Ishikawa (cell line): ENCODE measurements around the gene VPS4B.

ENCODE experiments used
- CEBPB ChIP-seq: IDR thresholded peaks from 2 replicates; pipeline ENCODE4 v1.6.1; 2012
- CREB1 ChIP-seq: IDR thresholded peaks from 2 replicates; pipeline ENCODE4 v1.6.1; 2012; ENCODE audit warnings: low read depth
- EGR1 ChIP-seq: IDR thresholded peaks from 2 replicates; pipeline ENCODE4 v1.6.1; 2012
- EP300 ChIP-seq: IDR thresholded peaks from 2 replicates; pipeline ENCODE4 v1.6.1; 2012; ENCODE audit warnings: borderline replicate concordance
- FOXM1 ChIP-seq: IDR thresholded peaks from 2 replicates; pipeline ENCODE4 v1.6.1; 2012; ENCODE audit warnings: low read depth, borderline replicate concordance
- NFIC ChIP-seq: IDR thresholded peaks from 2 replicates; pipeline ENCODE4 v1.6.1; 2012
- RAD21 ChIP-seq: IDR thresholded peaks from 2 replicates; pipeline ENCODE4 v1.6.1; 2012; ENCODE audit warnings: low read depth
- TAF1 ChIP-seq: IDR thresholded peaks from 2 replicates; pipeline ENCODE4 v1.6.1; 2012; ENCODE audit warnings: low read depth, mild to moderate bottlenecking
- TCF12 ChIP-seq: IDR thresholded peaks from 2 replicates; pipeline ENCODE4 v1.6.1; 2012; ENCODE audit warnings: low read depth
- TEAD4 ChIP-seq: IDR thresholded peaks from 2 replicates; pipeline ENCODE4 v1.6.1; 2012
- YY1 ChIP-seq: IDR thresholded peaks from 2 replicates; pipeline ENCODE4 v1.6.1; 2012; ENCODE audit warnings: low read depth
- ZBTB7A ChIP-seq: IDR thresholded peaks from 2 replicates; pipeline ENCODE4 v1.6.1; 2012; ENCODE audit warnings: low read depth
- TF ChIP-seq, protein P1 (sequence below): IDR thresholded peaks from 2 replicates; pipeline ENCODE4 v1.6.1; 2012
- TF ChIP-seq, protein P2 (sequence below): IDR thresholded peaks from 2 replicates; pipeline ENCODE4 v1.6.1; 2012; ENCODE audit warnings: low read depth, mild to moderate bottlenecking
- TF ChIP-seq, protein P3 (sequence below): IDR thresholded peaks from 2 replicates; pipeline ENCODE4 v1.6.1; 2012

VPS4B gene

DNA sequence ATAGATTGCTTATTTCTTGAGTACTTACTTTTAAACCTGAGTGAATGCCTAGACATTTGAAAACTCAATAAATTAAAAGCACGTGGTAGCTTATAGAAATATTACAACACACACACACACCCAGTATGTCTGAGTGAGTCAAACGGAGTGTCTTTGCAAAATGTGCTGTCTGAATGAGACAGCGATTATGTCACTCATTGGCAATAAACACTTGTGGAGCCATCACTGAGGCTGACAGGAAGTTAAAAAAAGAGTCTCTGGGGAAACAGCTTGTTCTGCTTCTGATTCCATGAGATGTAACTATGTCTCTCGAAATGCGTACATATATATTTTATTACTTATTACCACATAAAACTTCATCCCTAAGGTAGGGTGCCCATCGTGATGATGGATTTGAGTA, 22.3 kb upstream of the VPS4B start:
- no peak for TF ChIP-seq CREB1

DNA sequence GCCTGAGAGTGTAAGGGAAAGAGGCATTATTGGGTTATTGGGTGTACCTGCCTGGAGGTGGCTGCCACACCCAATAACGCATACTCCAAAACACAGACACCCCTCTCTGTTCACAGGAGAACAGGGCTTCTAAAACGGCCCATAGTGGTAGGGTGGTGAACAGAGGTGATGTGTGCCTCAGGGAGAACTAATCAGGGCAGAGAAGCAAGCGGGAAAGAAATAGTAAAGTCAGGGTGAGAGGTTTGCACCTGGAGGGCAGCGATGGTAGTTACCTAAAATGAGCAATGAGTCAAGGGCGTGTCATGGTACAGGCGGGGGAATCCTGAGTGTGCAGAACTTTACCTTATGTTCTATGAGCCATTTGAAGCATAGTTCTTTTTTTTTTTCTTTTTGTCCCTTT, 21.6 kb upstream of the VPS4B start:
- no peak for TF ChIP-seq RAD21
- TF ChIP-seq FOXM1, result no peak
- TF ChIP-seq, protein P1, sequence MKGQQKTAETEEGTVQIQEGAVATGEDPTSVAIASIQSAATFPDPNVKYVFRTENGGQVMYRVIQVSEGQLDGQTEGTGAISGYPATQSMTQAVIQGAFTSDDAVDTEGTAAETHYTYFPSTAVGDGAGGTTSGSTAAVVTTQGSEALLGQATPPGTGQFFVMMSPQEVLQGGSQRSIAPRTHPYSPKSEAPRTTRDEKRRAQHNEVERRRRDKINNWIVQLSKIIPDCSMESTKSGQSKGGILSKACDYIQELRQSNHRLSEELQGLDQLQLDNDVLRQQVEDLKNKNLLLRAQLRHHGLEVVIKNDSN, result no peak
- TF ChIP-seq, protein P2, sequence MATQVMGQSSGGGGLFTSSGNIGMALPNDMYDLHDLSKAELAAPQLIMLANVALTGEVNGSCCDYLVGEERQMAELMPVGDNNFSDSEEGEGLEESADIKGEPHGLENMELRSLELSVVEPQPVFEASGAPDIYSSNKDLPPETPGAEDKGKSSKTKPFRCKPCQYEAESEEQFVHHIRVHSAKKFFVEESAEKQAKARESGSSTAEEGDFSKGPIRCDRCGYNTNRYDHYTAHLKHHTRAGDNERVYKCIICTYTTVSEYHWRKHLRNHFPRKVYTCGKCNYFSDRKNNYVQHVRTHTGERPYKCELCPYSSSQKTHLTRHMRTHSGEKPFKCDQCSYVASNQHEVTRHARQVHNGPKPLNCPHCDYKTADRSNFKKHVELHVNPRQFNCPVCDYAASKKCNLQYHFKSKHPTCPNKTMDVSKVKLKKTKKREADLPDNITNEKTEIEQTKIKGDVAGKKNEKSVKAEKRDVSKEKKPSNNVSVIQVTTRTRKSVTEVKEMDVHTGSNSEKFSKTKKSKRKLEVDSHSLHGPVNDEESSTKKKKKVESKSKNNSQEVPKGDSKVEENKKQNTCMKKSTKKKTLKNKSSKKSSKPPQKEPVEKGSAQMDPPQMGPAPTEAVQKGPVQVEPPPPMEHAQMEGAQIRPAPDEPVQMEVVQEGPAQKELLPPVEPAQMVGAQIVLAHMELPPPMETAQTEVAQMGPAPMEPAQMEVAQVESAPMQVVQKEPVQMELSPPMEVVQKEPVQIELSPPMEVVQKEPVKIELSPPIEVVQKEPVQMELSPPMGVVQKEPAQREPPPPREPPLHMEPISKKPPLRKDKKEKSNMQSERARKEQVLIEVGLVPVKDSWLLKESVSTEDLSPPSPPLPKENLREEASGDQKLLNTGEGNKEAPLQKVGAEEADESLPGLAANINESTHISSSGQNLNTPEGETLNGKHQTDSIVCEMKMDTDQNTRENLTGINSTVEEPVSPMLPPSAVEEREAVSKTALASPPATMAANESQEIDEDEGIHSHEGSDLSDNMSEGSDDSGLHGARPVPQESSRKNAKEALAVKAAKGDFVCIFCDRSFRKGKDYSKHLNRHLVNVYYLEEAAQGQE, result no peak
- TF ChIP-seq NFIC, result no peak

DNA sequence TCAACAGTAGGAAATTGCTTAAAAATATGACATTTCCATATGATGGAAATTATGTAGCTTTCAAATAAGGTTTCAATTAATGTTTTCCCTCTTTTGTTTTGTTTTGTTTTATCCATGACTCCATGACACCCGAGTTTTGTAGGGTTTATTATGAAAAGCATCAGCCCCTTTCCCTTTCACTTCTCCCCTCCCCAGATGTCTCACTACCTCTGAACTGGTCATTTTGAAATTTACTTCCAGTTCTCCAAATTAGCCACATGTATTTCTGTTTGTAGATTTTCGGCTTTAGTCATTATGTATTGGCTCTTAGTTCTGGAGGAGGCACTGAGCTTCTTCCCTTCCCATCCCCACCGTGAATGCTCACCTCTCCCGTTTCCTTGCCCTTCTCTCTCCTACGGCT, 18.6 kb upstream of the VPS4B start:
- no peak for TF ChIP-seq TCF12
- TF ChIP-seq EGR1, result no peak
- no peak for TF ChIP-seq CEBPB
- no peak for TF ChIP-seq ZBTB7A
- TF ChIP-seq FOXM1, result no peak
- TF ChIP-seq, protein P2, result no peak
- TF ChIP-seq, protein P1, result no peak
- TF ChIP-seq TAF1, result no peak
- TF ChIP-seq CREB1, result no peak
- TF ChIP-seq EP300, result no peak
- TF ChIP-seq TEAD4, result no peak
- no peak for TF ChIP-seq RAD21
- TF ChIP-seq, protein P3, sequence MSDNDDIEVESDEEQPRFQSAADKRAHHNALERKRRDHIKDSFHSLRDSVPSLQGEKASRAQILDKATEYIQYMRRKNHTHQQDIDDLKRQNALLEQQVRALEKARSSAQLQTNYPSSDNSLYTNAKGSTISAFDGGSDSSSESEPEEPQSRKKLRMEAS, result no peak
- no peak for TF ChIP-seq NFIC
- no peak for TF ChIP-seq YY1

DNA sequence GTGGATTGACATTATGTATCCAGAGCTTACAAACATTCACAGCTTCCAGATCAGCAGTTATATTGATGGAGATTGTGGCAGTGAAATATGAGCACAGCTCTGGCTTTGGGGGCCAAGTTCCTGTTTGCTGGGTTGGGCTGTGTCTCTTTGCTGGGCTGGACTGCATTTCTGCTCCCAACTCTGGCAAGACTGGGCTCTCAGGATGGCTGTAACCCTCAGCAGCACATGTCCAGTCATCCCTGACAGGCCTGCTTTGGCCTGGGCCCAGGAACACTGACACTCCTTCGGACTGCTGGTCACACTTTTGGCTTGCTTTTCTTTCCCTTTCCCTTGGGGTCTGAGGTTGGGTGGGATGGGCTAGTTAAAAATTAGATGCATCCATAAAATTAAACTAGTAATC, 17.9 kb upstream of the VPS4B start:
- 0 out of 2 replicates have a peak, but pooled peaks have one; percentile 4 for TF ChIP-seq NFIC
- TF ChIP-seq, protein P3, result no peak

DNA sequence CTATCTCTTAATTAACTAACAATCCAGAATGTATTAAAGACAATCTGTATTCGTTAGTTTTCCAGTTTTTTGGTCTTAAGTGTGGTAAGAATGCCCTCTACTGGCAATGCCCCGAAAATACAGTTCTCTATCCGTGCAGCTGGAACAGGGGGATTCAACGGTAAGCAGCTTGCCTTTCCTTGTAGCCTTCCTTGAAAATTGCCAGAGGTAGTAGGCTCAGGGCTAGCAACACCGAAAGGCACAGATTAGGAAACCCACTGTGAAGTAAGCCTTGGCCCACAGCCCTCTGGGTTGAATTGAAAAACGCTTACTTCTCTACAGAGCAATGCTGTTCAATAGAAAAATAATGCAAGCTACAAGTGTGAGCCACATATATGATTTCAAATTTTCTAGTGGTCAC, 17.1 kb upstream of the VPS4B start:
- TF ChIP-seq CREB1 (no peak), RAD21 (peak; percentile 87), CEBPB (no peak)
- TF ChIP-seq, protein P1, result no peak

DNA sequence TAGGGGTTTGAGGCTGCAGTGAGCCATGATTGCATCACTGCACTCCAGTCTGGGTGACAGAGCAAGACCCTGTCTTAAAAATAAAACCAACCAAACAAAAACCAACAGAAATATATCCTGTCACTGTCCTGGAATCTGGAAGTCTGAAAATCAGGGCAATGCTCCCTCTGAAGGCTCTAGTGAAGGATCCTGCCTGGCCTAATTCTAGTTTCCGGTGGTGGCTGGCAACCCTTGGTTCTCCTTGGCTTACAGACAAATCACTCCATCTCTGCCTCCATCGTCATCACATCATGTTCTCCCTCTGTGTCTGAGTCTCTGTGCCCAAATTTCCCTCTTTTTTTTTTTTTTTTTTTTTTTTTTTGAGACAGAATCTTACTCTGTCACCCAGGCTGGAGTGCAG, 15.9 kb upstream of the VPS4B start:
- TF ChIP-seq TCF12 (no peak), CEBPB (no peak), NFIC (no peak)
- TF ChIP-seq, protein P2, result no peak
